H1 (cell line): ENCODE data around the gene MCL1. TPM values are rescaled to one million over a fixed set of nuclear protein-coding genes. Genes with fewer than 3 reads are reported as not detected.

Source experiments
- CTCF ChIA-PET: fragments of 300-600 bp; sonication (Branson Sonifier 250); formaldehyde crosslinking; loops from one replicate; lab custom pipeline; 2021; ENCODE audit not compliant: partially characterized antibody; lab: Charles Lee
- POLR2A ChIA-PET: fragments of 300-600 bp; sonication (Branson Sonifier 250); formaldehyde crosslinking; loops from one replicate; lab custom pipeline; 2021; ENCODE audit warnings: inconsistent platforms; ENCODE audit not compliant: partially characterized antibody; lab: Charles Lee
- DNase-seq, 2 experiments: peaks; one replicate each; pipeline versions ENCODE4 v3.0.0 to v3.0.0-alpha.2; 2010 to 2022; ENCODE audit warnings: low spot score in 2 of 2, low read depth in 1 of 2, mixed read lengths in 1 of 2
- FAIRE-seq: peaks from 2 replicates; lab custom pipeline; 2011; peaks lifted over from hg19 to GRCh38; lab: Jason Lieb, UNC
- H2AFZ ChIP-seq: 2 replicates; pipeline ENCODE4 v1.8.1; 2012; ENCODE audit warnings: low read length, inconsistent platforms
- H2AK5ac ChIP-seq: 2 replicates; pipeline ENCODE4 v1.6.1; 2013; ENCODE audit warnings: low read depth, low read length
- H2BK120ac ChIP-seq: replicated peaks from 2 replicates; pipeline ENCODE3; 2013; ENCODE audit warnings: low read depth, low read length, inconsistent platforms
- H2BK12ac ChIP-seq: 2 replicates; pipeline ENCODE4 v1.6.1; 2013; ENCODE audit warnings: low read depth, low read length
- H2BK15ac ChIP-seq: 2 replicates; pipeline ENCODE4 v1.6.1; 2013; ENCODE audit warnings: low read length
- H2BK20ac ChIP-seq: 2 replicates; pipeline ENCODE4 v1.6.1; 2013; ENCODE audit warnings: low read length
- H2BK5ac ChIP-seq: 2 replicates; pipeline ENCODE4 v1.6.1; 2013; ENCODE audit warnings: low read depth, low read length
- H3K14ac ChIP-seq: 2 replicates; pipeline ENCODE4 v1.6.1; 2013; ENCODE audit warnings: inconsistent platforms; ENCODE audit not compliant: insufficient read length
- H3K18ac ChIP-seq: 2 replicates; pipeline ENCODE4 v1.6.1; 2013; ENCODE audit warnings: low read length; ENCODE audit errors: extremely low read depth
- H3K23ac ChIP-seq: 2 replicates; pipeline ENCODE4 v1.6.1; 2013; ENCODE audit warnings: inconsistent platforms; ENCODE audit not compliant: insufficient read length
- H3K23me2 ChIP-seq: 2 replicates; pipeline ENCODE4 v1.6.1; 2013; ENCODE audit warnings: low read depth, low read length
- H3K27ac ChIP-seq: 2 replicates; pipeline ENCODE4 v1.6.1; 2011; ENCODE audit warnings: low read depth, low read length, inconsistent platforms
- H3K27me3 ChIP-seq, 4 experiments: replicated peaks in 1 of 4; 1 replicate in 1 of 4; 2 replicates in 3 of 4; pipeline versions ENCODE4 v1.6.1 to v1.8.1; 2011 to 2013; ENCODE audit warnings: low read length in 3 of 4, mild to moderate bottlenecking in 3 of 4, inconsistent platforms in 2 of 4, mixed read lengths in 2 of 4, moderate library complexity in 1 of 4; ENCODE audit not compliant: control insufficient read depth in 3 of 4, insufficient read depth in 3 of 4; ENCODE audit errors: extremely low read depth in 1 of 4
- H3K36me3 ChIP-seq, 4 experiments: 2 replicates each; pipeline versions ENCODE4 v1.6.1 to v1.8.1; 2011 to 2013; ENCODE audit warnings: mild to moderate bottlenecking in 4 of 4, low read length in 3 of 4, moderate library complexity in 2 of 4, control low read depth in 1 of 4, inconsistent platforms in 1 of 4; ENCODE audit not compliant: insufficient read depth in 4 of 4, control insufficient read depth in 2 of 4
- H3K4ac ChIP-seq: replicated peaks from 2 replicates; pipeline ENCODE3; 2013; ENCODE audit warnings: low read length, low read depth, mixed read lengths, inconsistent platforms; ENCODE audit not compliant: insufficient read length
- H3K4me1 ChIP-seq, 4 experiments: replicated peaks in 1 of 4; 1 replicate in 1 of 4; 2 replicates in 3 of 4; pipeline versions ENCODE4 v1.6.1 to v1.8.1; 2011 to 2013; ENCODE audit warnings: low read length in 3 of 4, inconsistent platforms in 2 of 4, mixed read lengths in 1 of 4; ENCODE audit not compliant: insufficient read depth in 4 of 4, control insufficient read depth in 3 of 4
- H3K4me2 ChIP-seq, 2 experiments: 2 replicates each; pipeline versions ENCODE4 v1.6.1 to v1.8.1; 2011 to 2013; ENCODE audit warnings: low read depth in 2 of 2, low read length in 2 of 2, control low read depth in 1 of 2, inconsistent platforms in 1 of 2, mild to moderate bottlenecking in 1 of 2; ENCODE audit not compliant: insufficient read depth in 1 of 2
- H3K4me3 ChIP-seq, 4 experiments: fragments of 200-600, 300-600 bp in 1 of 4; sonication (generic), shearing (Covaris generic), sonication (Bioruptor Twin) in 1 of 4; 2 replicates each; pipeline versions ENCODE4 v1.5.1 to v1.8.1; 2011 to 2016; ENCODE audit warnings: low read length in 4 of 4, low read depth in 3 of 4, control low read depth in 2 of 4, inconsistent platforms in 2 of 4, mild to moderate bottlenecking in 2 of 4, mixed read lengths in 1 of 4, moderate library complexity in 1 of 4; ENCODE audit not compliant: insufficient read depth in 2 of 4; ENCODE audit errors: extremely low read depth in 1 of 4
- H3K56ac ChIP-seq: replicated peaks from 2 replicates; pipeline ENCODE3; 2013; ENCODE audit warnings: low read depth, mild to moderate bottlenecking, mixed read lengths, low read length, inconsistent platforms; ENCODE audit not compliant: insufficient read length
- H3K79me1 ChIP-seq: 2 replicates; pipeline ENCODE4 v1.6.1; 2013; ENCODE audit warnings: low read depth, low read length, control low read depth
- H3K79me2 ChIP-seq, 2 experiments: 2 replicates each; pipeline versions ENCODE4 v1.6.1 to v1.8.1; 2012 to 2013; ENCODE audit warnings: low read length in 2 of 2, mild to moderate bottlenecking in 2 of 2, inconsistent platforms in 1 of 2; ENCODE audit not compliant: insufficient read depth in 2 of 2, control insufficient read depth in 1 of 2
- H3K9ac ChIP-seq, 4 experiments: replicated peaks in 1 of 4; 1 replicate in 1 of 4; 2 replicates in 3 of 4; pipeline versions ENCODE4 v1.6.1 to v1.8.1; 2011 to 2013; ENCODE audit warnings: low read depth in 3 of 4, low read length in 3 of 4, control low read depth in 2 of 4, mild to moderate bottlenecking in 2 of 4, moderate library complexity in 2 of 4, inconsistent platforms in 1 of 4; ENCODE audit errors: extremely low read depth in 1 of 4
- H3K9me3 ChIP-seq, 2 experiments: 2 replicates each; pipeline versions ENCODE4 v1.6.1 to v1.8.1; 2012 to 2013; ENCODE audit warnings: mild to moderate bottlenecking in 2 of 2, moderate library complexity in 2 of 2, control low read depth in 1 of 2, inconsistent platforms in 1 of 2, low read depth in 1 of 2, low read length in 1 of 2, mixed read lengths in 1 of 2; ENCODE audit not compliant: insufficient read depth in 2 of 2
- H4K20me1 ChIP-seq, 2 experiments: replicated peaks in 1 of 2; 2 replicates each; pipeline versions ENCODE3 to v1.8.1; 2011 to 2013; ENCODE audit warnings: inconsistent platforms in 2 of 2, low read length in 2 of 2, mild to moderate bottlenecking in 1 of 2; ENCODE audit not compliant: insufficient read depth in 2 of 2, control insufficient read depth in 1 of 2
- H4K5ac ChIP-seq: 2 replicates; pipeline ENCODE4 v1.6.1; 2013; ENCODE audit warnings: low read length, low read depth, mixed read lengths, inconsistent platforms; ENCODE audit not compliant: insufficient read length
- H4K8ac ChIP-seq: 2 replicates; pipeline ENCODE4 v1.8.0; 2013; ENCODE audit warnings: mild to moderate bottlenecking, moderate library complexity, low read length, inconsistent platforms; ENCODE audit not compliant: insufficient read depth; ENCODE audit errors: extremely low read depth
- H4K91ac ChIP-seq: replicated peaks from 2 replicates; pipeline ENCODE3; 2013; ENCODE audit warnings: low read length, mixed read lengths, inconsistent platforms; ENCODE audit not compliant: insufficient read length
- BCL11A ChIP-seq, 2 experiments: IDR thresholded peaks; one replicate each; pipeline ENCODE4 v1.6.1; 2011; ENCODE audit warnings: low read depth in 2 of 2, low read length in 2 of 2, mild to moderate bottlenecking in 2 of 2
- CREB1 ChIP-seq: IDR thresholded peaks from 2 replicates; pipeline ENCODE4 v1.6.1; 2012; ENCODE audit warnings: inconsistent platforms
- EZH2 ChIP-seq: fragments of 200-600 bp; sonication (generic); IDR thresholded peaks from 2 replicates; pipeline ENCODE4 v1.7.1; 2012; ENCODE audit warnings: low read depth, mild to moderate bottlenecking, moderate library complexity, low read length, inconsistent platforms; ENCODE audit not compliant: severe bottlenecking
- KDM1A ChIP-seq: fragments of 200-600, 300-600 bp; sonication (generic); IDR thresholded peaks from 2 replicates; pipeline ENCODE4 v1.7.1; 2016; ENCODE audit warnings: mild to moderate bottlenecking, low read length, borderline replicate concordance
- MAFK ChIP-seq: IDR thresholded peaks from 2 replicates; pipeline ENCODE4 v1.6.1; 2012; ENCODE audit warnings: low read depth, mild to moderate bottlenecking, improper control_type of control experiment, low read length
- PHF8 ChIP-seq: fragments of 200-600 bp; sonication (generic); conservative IDR thresholded peaks from 2 replicates; pipeline ENCODE4 v1.7.1; 2012; ENCODE audit warnings: low read depth, mild to moderate bottlenecking, inconsistent platforms, low read length, moderate library complexity
- SAP30 ChIP-seq: fragments of 300-600 bp; sonication (generic); IDR thresholded peaks from 2 replicates; pipeline ENCODE4 v1.7.1; 2012; ENCODE audit warnings: low read length, moderate library complexity, mild to moderate bottlenecking, inconsistent platforms; ENCODE audit not compliant: insufficient read depth, insufficient replicate concordance
- TBP ChIP-seq: IDR thresholded peaks from 2 replicates; pipeline ENCODE4 v1.6.1; 2011; ENCODE audit warnings: low read depth, low read length, improper control_type of control experiment
- TCF12 ChIP-seq: IDR thresholded peaks from 2 replicates; pipeline ENCODE4 v1.6.1; 2011; ENCODE audit warnings: low read depth, mild to moderate bottlenecking, low read length
- ZNF274 ChIP-seq: IDR thresholded peaks from 2 replicates; pipeline ENCODE4 v1.7.0; 2012; ENCODE audit warnings: low read length, borderline replicate concordance; ENCODE audit errors: extremely low read depth
- WGBS, 2 experiments: shearing (Covaris generic) in 1 of 2; methylation state at CpG; one replicate each; pipeline versions ENCODE4 v1.1.6 to v1.1.7; 2013 to 2015; ENCODE audit warnings: low lambda C conversion rate in 2 of 2, mixed read lengths in 2 of 2, inconsistent platforms in 1 of 2, low coverage in 1 of 2, missing lambda C conversion rate in 1 of 2; ENCODE audit not compliant: insufficient replicate concordance in 2 of 2, insufficient coverage in 1 of 2, insufficient read length in 1 of 2; ENCODE audit errors: extremely low coverage in 1 of 2, missing lambda C conversion rate in 1 of 2; 5-methylcytosine and 5-hydroxymethylcytosine counted together
- polyA plus RNA-seq, 7 experiments: library from polyadenylated mRNA; depleted of rRNA in 3 of 7; stranded (reverse) in 5 of 7; unstranded in 2 of 7; fragments of >200 nt in 5 of 7; fragments of 200-250 nt in 2 of 7; gene quantifications; 1 replicate in 5 of 7; 2 replicates in 1 of 7; 4 replicates in 1 of 7; pipeline versions ENCODE4 v1.2.1 to v1.2.3, GENCODE V29; 2011 to 2013; ENCODE audit warnings: missing spikeins in 2 of 7, mixed read lengths in 2 of 7
- total RNA-seq: library from RNA; stranded (reverse); fragmentation: NEBNext Ultra II Directional; extraction: Animal tissue kit (Norgen Biotek cat#: 25700); gene quantifications from 2 replicates; pipeline ENCODE4 v1.2.1, GENCODE V29; 2021
- TF ChIP-seq, protein P1 (sequence below): IDR thresholded peaks from 2 replicates; pipeline ENCODE4 v1.6.1; 2012; ENCODE audit warnings: inconsistent platforms

Gene MCL1
- total and polyA plus RNA-seq, 2 of the 8 experiments (the other 6 are each of a cell fraction or from before 2014, with no cell fraction given) = 61.1 to 218 TPM

DNA sequence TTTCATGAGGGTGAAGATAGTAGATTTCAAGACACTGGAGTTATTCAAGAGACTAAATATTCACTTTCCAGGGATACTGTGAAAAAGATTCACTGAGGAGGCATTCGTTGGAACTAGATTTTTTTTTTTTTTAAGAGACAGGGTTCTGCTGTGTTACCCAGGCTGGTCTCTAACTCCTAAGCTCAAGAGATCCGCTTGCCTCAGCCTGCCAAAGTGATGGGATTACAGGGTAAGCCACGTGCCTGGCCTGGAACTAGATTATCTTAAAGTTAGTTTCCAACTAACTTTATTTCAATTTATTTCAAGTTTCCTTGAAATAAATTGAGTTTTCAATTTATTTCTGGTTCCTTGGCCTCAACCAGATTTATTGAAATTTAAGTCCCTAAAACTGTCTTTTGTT lies 24.3 kb upstream of the MCL1 start:
- Histone ChIP-seq H3K23me2 (no peaks in the 10 kb centered on the region), H3K9ac (no peak overlapping the region), H3K79me2 (no peaks in the 10 kb centered on the region), H3K14ac (no peak overlapping the region), H2BK20ac (no peak overlapping the region), H3K4ac (peak overlapping the region; percentile 84), H3K36me3 (peaks cover 0 to 4% (median 0%) of the 10 kb centered on the region in 4 experiments; a peak in 1 of 8 replicates), H4K20me1 (no peaks in the 10 kb centered on the region), H4K8ac (no peak overlapping the region), H2BK5ac (no peak overlapping the region), H3K23ac (no peak overlapping the region), H3K79me1 (no peaks in the 10 kb centered on the region), H3K4me3 (no peak overlapping the region; a peak in 1 of 8 replicates), H3K4me2 (peak overlapping the region in 1 of 2 experiments; percentile 41; a peak in 2 of 4 replicates), H2BK15ac (peak overlapping the region; percentile 5; the same call in 1 of the 2 replicates), H2AFZ (no peak overlapping the region), H3K4me1 (peaks cover 5 to 12% (median 9%) of the 10 kb centered on the region in 4 experiments; a peak in 6 of 7 replicates), H2BK120ac (peak overlapping the region; percentile 93), H3K18ac (no peak overlapping the region; the same call in 1 of the 2 replicates), H3K56ac (no peak overlapping the region), H3K27ac (peak overlapping the region; percentile 30; the same call in 1 of the 2 replicates), H3K27me3 (no peaks in the 10 kb centered on the region), H2BK12ac (0 out of 2 replicates have a peak overlapping the region, but pooled peaks have one; percentile 18), H3K9me3 (no peaks in the 10 kb centered on the region), H4K91ac (peak overlapping the region; percentile 89), H2AK5ac (peak overlapping the region; percentile 29), H4K5ac (no peak overlapping the region)
- ChIA-PET CTCF (interaction anchor here (0.8 to 1.4 kb wide), 5 partner anchors 14 to 43 kb away, joined by 3 to 6 read pairs (median 4); no protein-coding TSS in a partner anchor), POLR2A (interaction anchor here (0.6 to 43.5 kb wide), 5 partner anchors 11 to 204 kb away, joined by 3 to 1380 read pairs (median 12); partner anchors contain the start of genes ADAMTSL4 and MCL1)
- FAIRE-seq (no peak), DNase-seq (no peak)
- 72% methylated on average over 3 of the region's 3 CpGs; no CpG with 5 or more reads in 1 of the 2 experiments for WGBS, 2 experiments
- no peak for TF ChIP-seq TCF12
- no peak for TF ChIP-seq TBP
- no peak for TF ChIP-seq KDM1A
- TF ChIP-seq EZH2 = no peak
- TF ChIP-seq CREB1 = no peak
- no peak for TF ChIP-seq PHF8
- TF ChIP-seq, protein P1, sequence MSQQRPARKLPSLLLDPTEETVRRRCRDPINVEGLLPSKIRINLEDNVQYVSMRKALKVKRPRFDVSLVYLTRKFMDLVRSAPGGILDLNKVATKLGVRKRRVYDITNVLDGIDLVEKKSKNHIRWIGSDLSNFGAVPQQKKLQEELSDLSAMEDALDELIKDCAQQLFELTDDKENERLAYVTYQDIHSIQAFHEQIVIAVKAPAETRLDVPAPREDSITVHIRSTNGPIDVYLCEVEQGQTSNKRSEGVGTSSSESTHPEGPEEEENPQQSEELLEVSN = no peak
- no peak for TF ChIP-seq BCL11A (IDR thresholded peaks at IDR 0.05; ENCODE audit: low read depth in 2 of 2, low read length in 2 of 2)
- no peak for TF ChIP-seq ZNF274
- TF ChIP-seq SAP30 = no peak
- TF ChIP-seq MAFK = no peak
